Neural cell (in vitro differentiated cells): ENCODE results near the gene NKAIN2. TPM values are rescaled to one million over a fixed set of nuclear protein-coding genes. Genes with fewer than 3 reads are reported as not detected.

Experiments used
- H2AFZ ChIP-seq: fragments of 200-600, 300-800 bp; sonication (generic), shearing (Covaris generic); 2 replicates; pipeline ENCODE4 v1.6.0; 2014; ENCODE audit warnings: low read depth, mild to moderate bottlenecking, antibody characterized with exemption, low read length, moderate library complexity
- H3F3A ChIP-seq: fragments of 200-600 bp; shearing (Covaris generic); 2 replicates; pipeline ENCODE4 v1.6.1; 2016; ENCODE audit warnings: mild to moderate bottlenecking, moderate library complexity, mixed read lengths, antibody characterized with exemption, low read length; ENCODE audit not compliant: insufficient read depth, poor library complexity, severe bottlenecking
- H3K27ac ChIP-seq: fragments of 200-600, 300-800 bp; sonication (generic), shearing (Covaris generic); 2 replicates; pipeline ENCODE4 v1.5.1; 2014; ENCODE audit warnings: mild to moderate bottlenecking, low read length, moderate library complexity
- H3K27me3 ChIP-seq: fragments of 300-800, 200-600 bp; sonication (generic), shearing (Covaris generic); 2 replicates; pipeline ENCODE4 v1.6.0; 2014; ENCODE audit warnings: mild to moderate bottlenecking, low read depth, low read length, moderate library complexity; ENCODE audit not compliant: insufficient read depth
- H3K36me3 ChIP-seq: fragments of 300-800, 200-600 bp; sonication (generic), shearing (Covaris generic); 2 replicates; pipeline ENCODE4 v1.5.1; 2014; ENCODE audit warnings: mild to moderate bottlenecking, antibody characterized with exemption, low read length, moderate library complexity; ENCODE audit not compliant: insufficient read depth
- H3K4me2 ChIP-seq: fragments of 300-800, 200-600 bp; sonication (generic), shearing (Covaris generic); 2 replicates; pipeline ENCODE4 v1.6.0; 2014; ENCODE audit warnings: mild to moderate bottlenecking, low read length
- H3K4me3 ChIP-seq: fragments of 300-800, 200-600 bp; sonication (generic), shearing (Covaris generic); 2 replicates; pipeline ENCODE4 v1.5.1; 2014; ENCODE audit warnings: mild to moderate bottlenecking, low read length, moderate library complexity
- H3K79me2 ChIP-seq: fragments of 200-600 bp; shearing (Covaris generic); replicated peaks from 2 replicates; pipeline ENCODE4 v1.6.0; 2014; ENCODE audit warnings: mild to moderate bottlenecking, low read length, moderate library complexity; ENCODE audit not compliant: insufficient read depth
- H3K9ac ChIP-seq: fragments of 300-800, 200-600 bp; sonication (generic), shearing (Covaris generic); 2 replicates; pipeline ENCODE4 v1.6.1; 2016; ENCODE audit warnings: mild to moderate bottlenecking, low read length, mixed read lengths
- H3K9me2 ChIP-seq: fragments of 200-600 bp; shearing (Covaris generic); 2 replicates; pipeline ENCODE4 v1.6.1; 2016; ENCODE audit warnings: mild to moderate bottlenecking, low read length, mixed read lengths; ENCODE audit not compliant: insufficient read depth
- H3K9me3 ChIP-seq: fragments of 200-600, 300-800 bp; sonication (generic), shearing (Covaris generic); 2 replicates; pipeline ENCODE4 v1.6.1; 2016; ENCODE audit warnings: mild to moderate bottlenecking, mixed run types, low read length, moderate library complexity, mixed read lengths
- H4K20me1 ChIP-seq: fragments of 200-600 bp; shearing (Covaris generic); 2 replicates; pipeline ENCODE4 v1.6.1; 2016; ENCODE audit warnings: mild to moderate bottlenecking, mixed run types; ENCODE audit not compliant: insufficient read depth
- CTCF ChIP-seq: fragments of 450-650 bp; IDR thresholded peaks from 2 replicates; pipeline ENCODE4 v1.5.1; 2014; ENCODE audit warnings: antibody characterized with exemption, mild to moderate bottlenecking, moderate library complexity; ENCODE audit not compliant: poor library complexity, severe bottlenecking
- EP300 ChIP-seq: fragments of 450-650 bp; conservative IDR thresholded peaks from 2 replicates; pipeline ENCODE4 v1.6.1; 2014; ENCODE audit warnings: antibody characterized with exemption, mild to moderate bottlenecking, moderate library complexity; ENCODE audit not compliant: poor library complexity, severe bottlenecking
- EZH2 ChIP-seq: fragments of 200-600, 300-800 bp; shearing (Covaris generic), sonication (generic); IDR thresholded peaks from 2 replicates; pipeline ENCODE4 v1.6.1; 2014; ENCODE audit warnings: antibody characterized with exemption, low read length, borderline replicate concordance, mild to moderate bottlenecking; ENCODE audit not compliant: insufficient read depth, poor library complexity, severe bottlenecking
- MXI1 ChIP-seq: fragments of 450-650 bp; conservative IDR thresholded peaks from 2 replicates; pipeline ENCODE4 v1.6.1; 2014; ENCODE audit warnings: antibody characterized with exemption, mild to moderate bottlenecking; ENCODE audit not compliant: poor library complexity, severe bottlenecking
- POLR2AphosphoS5 ChIP-seq: IDR thresholded peaks from 2 replicates; pipeline ENCODE4 v1.6.1; 2012
- RAD21 ChIP-seq: fragments of 450-650 bp; conservative IDR thresholded peaks from 2 replicates; pipeline ENCODE4 v1.6.1; 2014; ENCODE audit warnings: antibody characterized with exemption, mild to moderate bottlenecking, moderate library complexity
- REST ChIP-seq: IDR thresholded peaks from 2 replicates; pipeline ENCODE4 v1.6.1; 2012; ENCODE audit warnings: borderline replicate concordance
- SMC3 ChIP-seq: fragments of 450-650 bp; conservative IDR thresholded peaks from 2 replicates; pipeline ENCODE4 v1.6.1; 2014; ENCODE audit warnings: antibody characterized with exemption, mild to moderate bottlenecking, moderate library complexity; ENCODE audit not compliant: poor library complexity
- TAF1 ChIP-seq: IDR thresholded peaks from 2 replicates; pipeline ENCODE4 v1.6.1; 2012; ENCODE audit warnings: low read depth
- polyA plus RNA-seq: library from polyadenylated mRNA; depleted of rRNA; stranded (reverse); fragments of >200 nt; gene quantifications from 2 replicates; pipeline ENCODE4 v1.2.3, GENCODE V29; 2014

The NKAIN2 gene
- polyA plus RNA-seq, 1 donor from 2014 or later = 23.2 TPM

- no peaks in the 10 kb centered on the region for H3F3A ChIP-seq
- H3K79me2 ChIP-seq = no peaks in the 10 kb centered on the region
- H3K9me2 ChIP-seq = no peaks in the 10 kb centered on the region
- H3K9me3 ChIP-seq = no peaks in the 10 kb centered on the region
- no peak overlapping the region for H3K27ac ChIP-seq
- no peaks in the 10 kb centered on the region for H3K27me3 ChIP-seq
- H3K36me3 ChIP-seq = no peaks in the 10 kb centered on the region
- H2AFZ ChIP-seq = no peak overlapping the region
- no peaks in the 10 kb centered on the region for H4K20me1 ChIP-seq
- no peak overlapping the region for H3K9ac ChIP-seq
- TF ChIP-seq TAF1 (no peak), POLR2AphosphoS5 (no peak), RAD21 (no peak), CTCF (no peak), EZH2 (no peak), REST (no peak), SMC3 (no peak), MXI1 (no peak)
- no peak overlapping the region for H3K4me3 ChIP-seq
- H3K4me2 ChIP-seq = no peak overlapping the region
These were observed 803.5 kb downstream of the NKAIN2 start for GRCh38 chr6:124607119-124607627.

- H3K27ac ChIP-seq = no peak overlapping the region
- H3K4me2 ChIP-seq = no peak overlapping the region
- no peaks in the 10 kb centered on the region for H3K27me3 ChIP-seq
- H3K9ac ChIP-seq = no peak overlapping the region
- no peaks in the 10 kb centered on the region for H3F3A ChIP-seq
- H3K36me3 ChIP-seq = no peaks in the 10 kb centered on the region
- no peaks in the 10 kb centered on the region for H3K79me2 ChIP-seq
- no peaks in the 10 kb centered on the region for H4K20me1 ChIP-seq
- no peak overlapping the region for H2AFZ ChIP-seq
- no peaks in the 10 kb centered on the region for H3K9me2 ChIP-seq
- H3K9me3 ChIP-seq = no peaks in the 10 kb centered on the region
- H3K4me3 ChIP-seq = no peak overlapping the region
- no peak for TF ChIP-seq POLR2AphosphoS5
- TF ChIP-seq REST = no peak
- TF ChIP-seq CTCF = no peak
- no peak for TF ChIP-seq TAF1
- TF ChIP-seq EZH2 = no peak
- TF ChIP-seq EP300 = no peak
- TF ChIP-seq SMC3 = no peak
- no peak for TF ChIP-seq RAD21
- no peak for TF ChIP-seq MXI1
These were observed 809.4 kb downstream of the NKAIN2 start for GRCh38 chr6:124613031-124613430.
